OCI-LY3 (cell line): ENCODE results near the gene SRPK1.
"Not testable (repeated sequence)": the region's sequence is repeated elsewhere in the genome, so short reads cannot be mapped to it uniquely, and the experiment has no call there.

Source experiments
- H2AFZ ChIP-seq: fragments of 200-600, 300-600 bp; shearing (Covaris generic); 2 replicates; pipeline ENCODE4 v1.6.0; 2014; ENCODE audit warnings: antibody characterized with exemption, low read depth, low read length
- H3K27ac ChIP-seq: fragments of 200-600, 300-600 bp; sonication (generic); 2 replicates; pipeline ENCODE4 v1.5.1; 2014; ENCODE audit warnings: mild to moderate bottlenecking, low read length, moderate library complexity, mixed read lengths
- H3K27me3 ChIP-seq: fragments of 200-600, 300-600 bp; sonication (generic); 2 replicates; pipeline ENCODE4 v1.6.1; 2014; ENCODE audit warnings: low read depth, low read length, mixed read lengths
- H3K36me3 ChIP-seq: fragments of 200-600, 300-600 bp; sonication (generic); replicated peaks from 2 replicates; pipeline ENCODE3; 2014; ENCODE audit warnings: low read depth, low read length, mixed read lengths
- H3K4me1 ChIP-seq: fragments of 300-600, 200-600 bp; sonication (generic); 2 replicates; pipeline ENCODE4 v1.6.1; 2014; ENCODE audit warnings: low read length, mixed read lengths
- H3K4me2 ChIP-seq: fragments of 200-600, 300-600 bp; sonication (generic); 2 replicates; pipeline ENCODE4 v1.6.1; 2014; ENCODE audit warnings: low read length, mixed read lengths
- H3K4me3 ChIP-seq: fragments of 300-600, 200-600 bp; sonication (generic); 2 replicates; pipeline ENCODE4 v1.5.1; 2014; ENCODE audit warnings: antibody characterized with exemption, mild to moderate bottlenecking, low read length, moderate library complexity
- H3K79me2 ChIP-seq: fragments of 300-600, 200-600 bp; shearing (Covaris generic); 2 replicates; pipeline ENCODE4 v1.6.1; 2014; ENCODE audit warnings: mild to moderate bottlenecking, low read length, mixed read lengths
- H3K9ac ChIP-seq: fragments of 300-600, 200-600 bp; shearing (Covaris generic); 2 replicates; pipeline ENCODE4 v1.6.0; 2014; ENCODE audit warnings: mild to moderate bottlenecking, low read length, moderate library complexity
- H3K9me3 ChIP-seq: fragments of 200-600, 300-600 bp; shearing (Covaris generic); 2 replicates; pipeline ENCODE4 v1.6.1; 2014; ENCODE audit warnings: low read length, mixed read lengths; ENCODE audit not compliant: insufficient read depth
- H4K20me1 ChIP-seq: fragments of 200-600, 300-600 bp; sonication (generic); 2 replicates; pipeline ENCODE4 v1.6.1; 2016; ENCODE audit warnings: low read length, mixed read lengths; ENCODE audit not compliant: insufficient read depth
- EZH2phosphoT487 ChIP-seq: fragments of 200-600 bp; shearing (Covaris generic); IDR thresholded peaks from 2 replicates; pipeline ENCODE4 v1.6.1; 2018; ENCODE audit warnings: antibody characterized with exemption, mixed run types, low read depth
- TF ChIP-seq, protein P1 (sequence below): fragments of 200-600, 300-600 bp; sonication (generic); IDR thresholded peaks from 2 replicates; pipeline ENCODE4 v1.5.1; 2014; ENCODE audit warnings: antibody characterized with exemption, low read length, low read depth

The SRPK1 gene

DNA sequence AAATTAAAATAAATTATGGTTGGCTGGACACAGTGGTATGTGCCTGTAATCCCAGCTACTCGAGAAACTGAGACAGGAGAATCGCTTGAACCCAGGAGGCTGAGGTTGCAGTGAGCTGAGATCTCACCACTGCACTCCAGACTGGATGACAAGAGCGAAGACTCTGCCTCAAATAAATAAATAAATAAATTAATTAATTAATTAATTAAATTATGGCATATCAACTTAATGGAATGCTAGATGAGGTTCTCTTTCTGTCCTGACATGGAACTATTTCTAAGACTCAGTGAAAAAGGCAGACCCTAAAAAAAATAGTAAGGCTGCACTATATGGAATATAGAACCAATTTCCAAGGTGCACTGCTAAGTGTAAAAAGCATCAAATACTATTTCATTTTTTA lies 4.8 kb downstream of the SRPK1 start:
- H3K4me2 ChIP-seq = no peak overlapping the region
- H3K27me3 ChIP-seq = no peaks in the 10 kb centered on the region
- no peak overlapping the region for H3K9ac ChIP-seq
- H3K27ac ChIP-seq = no peak overlapping the region
- H3K4me1 ChIP-seq = peaks cover 19% of the 10 kb centered on the region
- H2AFZ ChIP-seq = no peak overlapping the region
- peaks cover 3% of the 10 kb centered on the region; the same call in 1 of the 2 replicates for H3K9me3 ChIP-seq
- H4K20me1 ChIP-seq = peaks cover 32% of the 10 kb centered on the region
- no peak overlapping the region for H3K4me3 ChIP-seq
- TF ChIP-seq EZH2phosphoT487 = no peak
- TF ChIP-seq, protein P1, sequence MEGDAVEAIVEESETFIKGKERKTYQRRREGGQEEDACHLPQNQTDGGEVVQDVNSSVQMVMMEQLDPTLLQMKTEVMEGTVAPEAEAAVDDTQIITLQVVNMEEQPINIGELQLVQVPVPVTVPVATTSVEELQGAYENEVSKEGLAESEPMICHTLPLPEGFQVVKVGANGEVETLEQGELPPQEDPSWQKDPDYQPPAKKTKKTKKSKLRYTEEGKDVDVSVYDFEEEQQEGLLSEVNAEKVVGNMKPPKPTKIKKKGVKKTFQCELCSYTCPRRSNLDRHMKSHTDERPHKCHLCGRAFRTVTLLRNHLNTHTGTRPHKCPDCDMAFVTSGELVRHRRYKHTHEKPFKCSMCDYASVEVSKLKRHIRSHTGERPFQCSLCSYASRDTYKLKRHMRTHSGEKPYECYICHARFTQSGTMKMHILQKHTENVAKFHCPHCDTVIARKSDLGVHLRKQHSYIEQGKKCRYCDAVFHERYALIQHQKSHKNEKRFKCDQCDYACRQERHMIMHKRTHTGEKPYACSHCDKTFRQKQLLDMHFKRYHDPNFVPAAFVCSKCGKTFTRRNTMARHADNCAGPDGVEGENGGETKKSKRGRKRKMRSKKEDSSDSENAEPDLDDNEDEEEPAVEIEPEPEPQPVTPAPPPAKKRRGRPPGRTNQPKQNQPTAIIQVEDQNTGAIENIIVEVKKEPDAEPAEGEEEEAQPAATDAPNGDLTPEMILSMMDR = no peak
- H3K79me2 ChIP-seq = peaks cover 97% of the 10 kb centered on the region
- peaks cover 67% of the 10 kb centered on the region for H3K36me3 ChIP-seq

DNA sequence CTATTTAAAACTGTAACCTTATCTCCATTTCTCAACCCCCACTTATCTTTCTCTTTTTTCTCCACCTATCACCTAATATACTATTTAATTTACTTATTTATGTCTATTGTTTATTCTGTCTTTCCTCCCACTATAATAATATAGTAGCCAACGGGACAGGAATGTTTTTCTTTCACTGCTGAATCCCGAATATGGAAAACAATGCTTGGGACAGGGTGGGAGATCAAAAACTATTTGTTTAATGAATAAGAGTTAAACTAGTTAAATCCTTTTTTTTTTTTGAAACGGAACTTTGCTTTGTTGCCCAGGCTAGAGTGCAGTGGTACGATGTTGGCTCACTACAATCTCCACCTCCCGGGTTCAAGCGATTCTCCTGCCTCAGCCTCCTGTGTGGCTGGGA lies 6.4 kb downstream of the SRPK1 start:
- H3K79me2 ChIP-seq = peaks cover 98% of the 10 kb centered on the region
- H3K27ac ChIP-seq = no peak overlapping the region
- no peak overlapping the region for H2AFZ ChIP-seq
- H3K4me3 ChIP-seq = no peak overlapping the region
- peaks cover 16% of the 10 kb centered on the region; the same call in 1 of the 2 replicates for H3K9me3 ChIP-seq
- H3K4me2 ChIP-seq = no peak overlapping the region
- no peak for TF ChIP-seq EZH2phosphoT487
- TF ChIP-seq, protein P1 = no peak
- H3K36me3 ChIP-seq = peaks cover 78% of the 10 kb centered on the region
- H3K27me3 ChIP-seq = no peaks in the 10 kb centered on the region
- peaks cover 19% of the 10 kb centered on the region for H3K4me1 ChIP-seq
- H4K20me1 ChIP-seq = peaks cover 30% of the 10 kb centered on the region
- no peak overlapping the region for H3K9ac ChIP-seq

DNA sequence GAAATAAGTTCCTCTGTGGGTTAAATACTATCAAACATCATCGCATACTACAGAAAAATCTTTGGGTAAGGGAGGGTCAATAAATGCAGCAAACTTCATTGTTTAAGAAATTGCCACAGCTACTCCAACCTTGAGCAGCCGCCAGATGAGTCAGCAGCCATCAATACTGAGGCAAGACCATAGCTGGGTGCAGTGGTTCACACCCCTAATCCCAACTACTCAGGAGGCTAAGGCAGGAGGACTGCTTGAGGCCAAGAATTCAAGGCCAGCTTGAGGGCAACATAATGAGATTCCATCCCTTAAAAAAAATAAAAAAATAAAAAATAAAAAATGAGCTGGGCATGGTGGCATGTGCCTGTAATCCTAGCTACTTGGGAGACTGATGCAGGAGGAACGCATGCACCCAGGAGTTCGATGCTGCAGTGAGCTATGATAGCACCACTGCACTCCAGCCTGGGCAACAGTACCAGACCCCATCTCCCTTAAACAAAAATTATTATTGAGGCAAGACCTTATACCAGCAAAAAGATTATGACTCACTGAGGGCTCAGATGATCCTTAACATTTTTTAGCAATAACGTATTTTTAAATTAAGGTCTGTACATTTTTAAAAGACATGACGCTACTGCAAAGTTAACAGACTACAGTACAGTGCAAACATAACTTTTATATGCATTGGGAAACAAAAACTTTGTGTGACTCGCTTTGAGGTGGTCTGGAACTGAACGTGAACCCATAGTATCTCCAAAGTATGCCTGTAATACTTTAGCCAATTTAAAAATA lies 8.8 kb downstream of the SRPK1 start:
- H3K27me3 ChIP-seq = no peaks in the 10 kb centered on the region
- peaks cover 80% of the 10 kb centered on the region for H3K36me3 ChIP-seq
- H2AFZ ChIP-seq = no peak overlapping the region
- H3K79me2 ChIP-seq = peaks cover 98% of the 10 kb centered on the region
- no peak overlapping the region for H3K4me2 ChIP-seq
- H3K4me3 ChIP-seq = no peak overlapping the region
- peaks cover 7% of the 10 kb centered on the region; the same call in 1 of the 2 replicates for H4K20me1 ChIP-seq
- H3K4me1 ChIP-seq = no peaks in the 10 kb centered on the region
- TF ChIP-seq, protein P1 = no peak
- TF ChIP-seq EZH2phosphoT487 = no peak
- peaks cover 24% of the 10 kb centered on the region; the same call in 1 of the 2 replicates for H3K9me3 ChIP-seq
- H3K9ac ChIP-seq = no peak overlapping the region
- no peak overlapping the region for H3K27ac ChIP-seq

DNA sequence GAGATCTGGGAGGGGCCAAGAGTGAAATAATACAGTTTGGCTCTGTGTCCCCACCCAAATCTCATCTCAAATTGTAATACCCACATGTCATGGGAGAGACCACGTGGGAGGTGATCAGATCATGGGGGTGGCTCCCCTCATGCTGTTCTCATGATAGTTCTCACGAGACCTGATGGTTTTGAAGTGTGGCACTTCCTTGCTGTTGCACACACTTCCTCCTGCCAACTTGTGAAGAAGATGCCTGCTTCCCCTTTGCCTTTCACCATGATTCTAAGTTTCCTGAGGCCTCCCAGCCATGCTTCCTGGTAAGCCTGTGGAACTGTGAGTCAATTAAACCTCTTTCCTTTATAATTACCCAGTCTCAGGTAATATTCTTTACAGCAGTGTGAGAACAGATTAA lies 11.3 kb downstream of the SRPK1 start:
- H3K9ac ChIP-seq, H3K4me3 ChIP-seq, H2AFZ ChIP-seq, H3K27me3 ChIP-seq, H3K4me1 ChIP-seq, H3K27ac ChIP-seq, H3K4me2 ChIP-seq: not testable (repeated sequence)
- Histone ChIP-seq H3K36me3 (peaks cover 80% of the 10 kb centered on the region), H3K79me2 (peaks cover 100% of the 10 kb centered on the region), H4K20me1 (peaks cover 17% of the 10 kb centered on the region), H3K9me3 (peaks cover 24% of the 10 kb centered on the region; the same call in 1 of the 2 replicates)

DNA sequence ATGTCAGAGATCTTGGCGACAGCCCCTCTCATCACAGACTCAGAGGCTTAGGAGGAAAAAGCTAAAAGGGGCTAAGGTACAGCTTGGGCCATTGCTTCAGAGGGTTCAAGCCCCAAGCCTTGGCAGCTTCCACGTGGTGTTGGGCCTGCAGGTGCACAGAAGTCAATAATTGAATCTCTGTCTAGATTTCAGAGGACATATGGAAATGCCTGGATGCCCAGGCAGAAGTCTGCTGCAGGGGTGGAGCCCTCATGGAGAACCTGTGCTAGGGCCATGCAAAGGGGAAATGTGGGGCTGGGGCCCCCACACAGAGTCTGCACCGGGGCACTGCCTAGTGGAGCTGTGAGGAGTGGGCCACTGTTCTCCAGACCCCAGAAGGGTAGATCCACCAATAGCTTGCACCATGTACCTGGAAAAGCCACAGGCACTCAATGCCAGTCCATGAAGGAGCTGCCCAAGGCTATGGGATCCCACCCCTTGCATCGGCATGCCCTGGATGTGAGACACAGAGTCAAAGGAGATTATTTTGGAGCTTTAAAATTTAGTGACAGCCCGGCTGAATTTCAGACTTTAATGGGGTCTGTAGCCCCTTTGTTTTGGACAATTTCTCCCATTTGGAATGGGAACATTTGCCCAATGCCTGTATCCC lies 12.0 kb downstream of the SRPK1 start:
- not testable (repeated sequence) for H3K4me2 ChIP-seq, H3K9ac ChIP-seq, H3K27me3 ChIP-seq, H3K27ac ChIP-seq, H3K4me1 ChIP-seq, H3K4me3 ChIP-seq, H2AFZ ChIP-seq
- H4K20me1 ChIP-seq = peaks cover 21% of the 10 kb centered on the region
- peaks cover 24% of the 10 kb centered on the region; the same call in 1 of the 2 replicates for H3K9me3 ChIP-seq
- H3K79me2 ChIP-seq = peaks cover 100% of the 10 kb centered on the region
- H3K36me3 ChIP-seq = peaks cover 79% of the 10 kb centered on the region
